Fibroblast of lung (primary cell): Measurements from ENCODE around the gene HIVEP3.

Experiments used
- EZH2 ChIP-seq: IDR thresholded peaks from 2 replicates; pipeline ENCODE4 v1.5.1; 2012; ENCODE audit warnings: low read length, control low read depth, mild to moderate bottlenecking; ENCODE audit errors: missing control alignments
- TF ChIP-seq, protein P1 (sequence below), 2 donors: IDR thresholded peaks in 1 of 2; conservative IDR thresholded peaks in 1 of 2; 1 replicate in 1 of 2; 2 replicates in 1 of 2; pipeline ENCODE4 v1.5.1; 2011 to 2012; ENCODE audit warnings: low read length in 2 of 2, control low read depth in 1 of 2, inconsistent platforms in 1 of 2, low read depth in 1 of 2, mild to moderate bottlenecking in 1 of 2

DNA sequence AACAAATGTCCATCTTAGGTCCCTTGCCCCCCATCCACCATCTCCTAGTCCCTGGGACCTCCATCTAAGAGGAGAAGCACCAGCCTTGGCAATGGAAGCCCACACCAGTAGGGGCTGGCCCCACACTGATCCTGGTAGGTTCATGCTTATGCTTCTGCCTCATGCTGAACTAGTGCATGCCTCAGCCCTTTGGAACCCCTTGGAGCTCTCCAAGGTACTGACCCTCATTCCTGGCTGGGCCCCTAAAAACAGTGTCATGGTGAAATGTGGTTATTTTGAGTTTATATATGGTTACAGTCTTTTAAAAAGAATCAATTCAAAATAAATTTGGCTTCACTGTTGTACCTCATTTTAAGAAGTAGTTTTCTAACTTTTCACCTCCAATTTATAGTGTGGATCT is 108.3 kb downstream of the HIVEP3 start:
- TF ChIP-seq, protein P1, sequence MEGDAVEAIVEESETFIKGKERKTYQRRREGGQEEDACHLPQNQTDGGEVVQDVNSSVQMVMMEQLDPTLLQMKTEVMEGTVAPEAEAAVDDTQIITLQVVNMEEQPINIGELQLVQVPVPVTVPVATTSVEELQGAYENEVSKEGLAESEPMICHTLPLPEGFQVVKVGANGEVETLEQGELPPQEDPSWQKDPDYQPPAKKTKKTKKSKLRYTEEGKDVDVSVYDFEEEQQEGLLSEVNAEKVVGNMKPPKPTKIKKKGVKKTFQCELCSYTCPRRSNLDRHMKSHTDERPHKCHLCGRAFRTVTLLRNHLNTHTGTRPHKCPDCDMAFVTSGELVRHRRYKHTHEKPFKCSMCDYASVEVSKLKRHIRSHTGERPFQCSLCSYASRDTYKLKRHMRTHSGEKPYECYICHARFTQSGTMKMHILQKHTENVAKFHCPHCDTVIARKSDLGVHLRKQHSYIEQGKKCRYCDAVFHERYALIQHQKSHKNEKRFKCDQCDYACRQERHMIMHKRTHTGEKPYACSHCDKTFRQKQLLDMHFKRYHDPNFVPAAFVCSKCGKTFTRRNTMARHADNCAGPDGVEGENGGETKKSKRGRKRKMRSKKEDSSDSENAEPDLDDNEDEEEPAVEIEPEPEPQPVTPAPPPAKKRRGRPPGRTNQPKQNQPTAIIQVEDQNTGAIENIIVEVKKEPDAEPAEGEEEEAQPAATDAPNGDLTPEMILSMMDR (conservative IDR thresholded peaks at IDR 0.05 in 1 of 2, IDR thresholded peaks at IDR 0.05 in 1 of 2; ENCODE audit: low read depth in 1 of 2, low read length in 2 of 2), result no peak
- TF ChIP-seq EZH2, result no peak
